LNCaP clone FGC (cell line): ENCODE measurements around the gene RPL31.
A peak's percentile ranks its signal among the peaks of the same experiment; 100 is the strongest.

Source experiments
- DNase-seq: peaks from one replicate; pipeline ENCODE4 v3.0.0-alpha.2; 2011; ENCODE audit warnings: low read depth
- H3K4me3 ChIP-seq: 2 replicates; pipeline ENCODE4 v1.5.1; 2011; ENCODE audit warnings: mild to moderate bottlenecking, low read depth, low read length, control low read depth
- TF ChIP-seq, protein P1 (sequence below): IDR thresholded peaks from 2 replicates; pipeline ENCODE4 v1.5.1; 2012; ENCODE audit warnings: mild to moderate bottlenecking; ENCODE audit not compliant: control insufficient read depth, insufficient read depth; ENCODE audit errors: extremely low read depth

Gene RPL31

DNA sequence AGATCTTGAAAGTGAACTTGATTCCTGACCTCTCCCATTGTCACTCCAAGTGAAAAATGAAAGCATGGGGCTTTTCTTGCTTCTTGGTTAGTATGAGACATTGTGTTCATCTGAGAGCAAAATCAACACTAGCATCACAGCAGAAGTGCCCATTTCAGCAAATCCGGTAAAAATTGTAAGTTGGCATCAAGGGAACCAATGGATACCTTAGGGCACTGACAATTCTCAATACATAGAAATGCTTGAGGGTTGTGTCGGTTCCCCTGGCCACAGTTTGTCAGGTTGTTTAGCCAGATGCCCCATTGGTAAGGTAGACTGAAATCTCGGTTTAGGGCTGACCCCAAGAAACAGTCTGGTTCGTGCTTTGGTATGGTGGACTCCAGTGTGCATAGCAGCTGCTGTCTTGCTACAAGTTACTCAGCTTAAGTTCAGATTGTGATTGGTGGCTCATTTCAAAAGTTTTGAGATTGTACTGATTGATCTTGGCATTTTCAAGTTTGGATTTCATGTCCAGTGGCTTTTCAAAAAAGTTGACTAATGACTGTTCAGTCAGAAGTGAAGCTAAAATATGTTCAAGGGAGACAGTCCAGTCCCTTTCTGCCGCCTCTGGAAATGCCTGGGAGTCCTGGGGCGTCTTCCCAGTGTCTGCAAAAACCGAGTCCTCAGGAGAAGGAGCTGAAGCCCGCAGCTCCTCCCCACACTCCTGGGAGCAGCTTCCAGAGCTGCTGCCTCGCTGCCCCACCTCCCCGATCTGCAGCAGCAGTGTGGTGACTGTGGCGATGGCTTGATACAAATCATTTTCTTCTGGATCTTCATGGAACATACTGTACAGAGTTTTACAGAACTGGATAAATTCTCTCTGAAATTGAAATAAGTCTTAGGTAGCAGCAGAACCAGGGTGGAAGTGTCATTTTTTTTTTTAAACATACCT is 5.6 kb downstream of the RPL31 start:
- H3K4me3 ChIP-seq: no peak overlapping the region
- TF ChIP-seq, protein P1, sequence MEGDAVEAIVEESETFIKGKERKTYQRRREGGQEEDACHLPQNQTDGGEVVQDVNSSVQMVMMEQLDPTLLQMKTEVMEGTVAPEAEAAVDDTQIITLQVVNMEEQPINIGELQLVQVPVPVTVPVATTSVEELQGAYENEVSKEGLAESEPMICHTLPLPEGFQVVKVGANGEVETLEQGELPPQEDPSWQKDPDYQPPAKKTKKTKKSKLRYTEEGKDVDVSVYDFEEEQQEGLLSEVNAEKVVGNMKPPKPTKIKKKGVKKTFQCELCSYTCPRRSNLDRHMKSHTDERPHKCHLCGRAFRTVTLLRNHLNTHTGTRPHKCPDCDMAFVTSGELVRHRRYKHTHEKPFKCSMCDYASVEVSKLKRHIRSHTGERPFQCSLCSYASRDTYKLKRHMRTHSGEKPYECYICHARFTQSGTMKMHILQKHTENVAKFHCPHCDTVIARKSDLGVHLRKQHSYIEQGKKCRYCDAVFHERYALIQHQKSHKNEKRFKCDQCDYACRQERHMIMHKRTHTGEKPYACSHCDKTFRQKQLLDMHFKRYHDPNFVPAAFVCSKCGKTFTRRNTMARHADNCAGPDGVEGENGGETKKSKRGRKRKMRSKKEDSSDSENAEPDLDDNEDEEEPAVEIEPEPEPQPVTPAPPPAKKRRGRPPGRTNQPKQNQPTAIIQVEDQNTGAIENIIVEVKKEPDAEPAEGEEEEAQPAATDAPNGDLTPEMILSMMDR: no peak
- DNase-seq: no peak

DNA sequence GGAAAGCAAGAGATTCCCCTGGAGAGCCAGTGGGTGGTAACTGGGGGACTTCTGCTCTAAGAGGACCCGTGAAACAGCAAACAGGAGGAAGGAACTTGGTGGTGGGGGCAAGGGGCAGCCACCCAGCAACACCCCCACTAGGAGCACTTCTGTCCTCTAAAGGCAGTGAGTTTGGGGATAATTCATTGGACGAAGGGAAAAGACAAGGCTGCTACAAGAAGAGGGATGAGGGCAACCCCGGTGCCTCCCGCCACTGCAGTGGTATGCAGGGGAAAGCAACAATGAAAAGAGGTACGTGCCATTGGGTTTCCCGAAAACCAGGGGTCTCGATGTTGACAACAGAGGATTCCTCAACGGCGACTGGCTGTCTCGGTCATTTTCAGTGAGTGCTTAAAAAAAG is 9.1 kb downstream of the RPL31 start:
- no peak for DNase-seq
- no peak overlapping the region for H3K4me3 ChIP-seq
- TF ChIP-seq, protein P1: no peak

DNA sequence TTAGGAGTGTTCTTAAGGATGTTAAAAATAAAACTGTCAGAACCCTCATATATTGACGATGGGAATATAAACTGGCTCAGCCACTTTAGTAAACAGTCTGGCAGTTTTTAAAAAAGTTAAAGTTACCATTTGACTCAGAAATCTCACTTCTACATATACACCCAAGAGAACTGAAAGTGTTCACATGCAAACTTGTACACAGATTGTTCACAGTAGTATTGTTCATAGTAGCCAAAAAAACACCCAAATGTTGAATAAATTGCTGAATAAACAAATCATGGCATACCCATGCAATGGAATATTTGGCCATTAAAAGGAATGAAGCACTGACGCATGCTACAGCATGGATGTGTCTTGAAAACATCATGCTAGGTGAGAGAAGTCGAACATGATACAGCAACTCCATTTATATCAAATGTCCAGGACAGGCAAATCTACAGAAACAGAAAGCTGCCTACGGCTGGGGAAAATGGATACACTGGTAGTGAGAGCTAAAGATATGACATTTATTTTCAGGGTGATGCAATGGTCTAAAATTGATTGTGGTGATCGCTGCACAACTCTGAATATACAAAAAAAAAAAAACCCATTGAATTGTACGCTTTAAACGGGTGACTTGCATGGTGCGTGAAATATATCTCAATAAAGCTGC is 10.1 kb downstream of the RPL31 start:
- no peak for DNase-seq
- H3K4me3 ChIP-seq: no peak overlapping the region
- TF ChIP-seq, protein P1: no peak

DNA sequence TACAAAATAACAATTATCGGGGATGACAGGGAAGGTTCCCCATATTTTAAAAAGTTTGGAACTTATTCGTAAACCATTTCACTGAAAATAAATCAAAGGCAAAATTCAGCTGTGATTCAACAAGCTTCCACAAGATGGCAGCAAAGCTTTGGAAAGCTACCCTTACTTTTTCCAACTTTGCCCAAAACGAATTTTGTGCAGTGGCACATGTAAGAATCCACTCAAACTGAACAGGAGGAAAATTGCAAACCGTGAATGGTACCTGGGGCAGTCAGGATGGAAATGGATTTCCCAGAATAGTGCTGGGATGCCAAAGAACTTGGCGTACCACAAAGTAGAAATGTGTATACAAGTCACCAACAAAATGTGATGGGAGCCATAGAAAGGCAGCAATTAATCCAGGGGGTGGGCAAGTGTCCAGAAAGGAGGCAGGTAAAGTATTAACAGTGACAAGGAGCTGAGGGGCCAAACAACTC is 10.7 kb downstream of the RPL31 start:
- H3K4me3 ChIP-seq: no peak overlapping the region
- DNase-seq: no peak
- TF ChIP-seq, protein P1: peak; percentile 57

DNA sequence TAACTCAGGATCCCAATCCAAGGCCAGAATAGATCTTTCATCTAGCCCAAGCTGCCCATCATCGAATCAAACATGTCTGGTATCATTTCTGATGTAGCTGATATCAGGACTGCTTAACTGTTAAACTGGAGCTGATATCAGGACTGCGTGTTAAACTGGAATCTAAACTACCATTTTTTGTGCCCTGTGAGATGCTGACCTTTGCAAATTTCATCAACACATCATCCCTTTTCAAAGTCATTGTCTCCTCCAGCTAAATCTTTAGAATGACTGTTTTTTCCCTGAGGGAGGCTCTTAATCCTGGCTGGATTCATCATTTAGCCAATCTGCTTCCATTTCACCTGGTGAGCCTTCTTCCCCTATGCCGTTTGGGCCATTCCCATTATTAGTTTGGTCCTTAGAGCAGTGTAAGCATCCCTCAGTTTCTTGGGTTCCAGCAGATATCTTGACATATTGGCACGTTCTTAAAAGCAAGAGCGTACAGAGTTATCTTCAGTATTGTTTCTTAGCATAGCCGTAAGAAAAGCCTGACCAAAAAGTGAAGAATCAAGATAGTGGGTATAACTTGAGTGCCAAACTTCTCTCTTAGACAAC is 12.3 kb downstream of the RPL31 start:
- TF ChIP-seq, protein P1: no peak
- no peak for DNase-seq
- no peak overlapping the region for H3K4me3 ChIP-seq

DNA sequence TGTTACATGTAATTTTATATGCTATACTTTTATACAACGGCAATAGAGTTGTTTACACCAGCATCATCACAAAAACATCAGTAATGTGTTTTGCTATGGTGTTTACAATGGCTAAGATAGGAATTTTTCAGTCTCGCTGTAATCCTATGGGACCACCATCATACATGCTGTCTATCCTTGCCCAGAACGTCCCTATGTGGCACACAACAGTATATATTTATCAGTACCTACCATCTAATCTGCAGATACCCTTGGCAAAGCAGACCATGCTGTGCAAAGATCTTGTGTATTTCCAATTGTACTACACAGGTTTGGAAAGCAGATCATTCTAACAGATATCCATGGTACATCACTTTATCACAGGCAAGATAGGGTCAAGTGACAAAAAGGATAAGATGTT is 15.3 kb downstream of the RPL31 start:
- TF ChIP-seq, protein P1: no peak
- no peak overlapping the region for H3K4me3 ChIP-seq
- no peak for DNase-seq
